ENCODE results near the gene LRRC59. TPM values are rescaled to one million over a fixed set of nuclear protein-coding genes. Genes with fewer than 3 reads are reported as not detected.

LRRC59 gene
- total and polyA plus RNA-seq, 2 of the 8 experiments (the other 6 are each of a cell fraction or from before 2014, with no cell fraction given), result 48.3 to 117 TPM

DNA sequence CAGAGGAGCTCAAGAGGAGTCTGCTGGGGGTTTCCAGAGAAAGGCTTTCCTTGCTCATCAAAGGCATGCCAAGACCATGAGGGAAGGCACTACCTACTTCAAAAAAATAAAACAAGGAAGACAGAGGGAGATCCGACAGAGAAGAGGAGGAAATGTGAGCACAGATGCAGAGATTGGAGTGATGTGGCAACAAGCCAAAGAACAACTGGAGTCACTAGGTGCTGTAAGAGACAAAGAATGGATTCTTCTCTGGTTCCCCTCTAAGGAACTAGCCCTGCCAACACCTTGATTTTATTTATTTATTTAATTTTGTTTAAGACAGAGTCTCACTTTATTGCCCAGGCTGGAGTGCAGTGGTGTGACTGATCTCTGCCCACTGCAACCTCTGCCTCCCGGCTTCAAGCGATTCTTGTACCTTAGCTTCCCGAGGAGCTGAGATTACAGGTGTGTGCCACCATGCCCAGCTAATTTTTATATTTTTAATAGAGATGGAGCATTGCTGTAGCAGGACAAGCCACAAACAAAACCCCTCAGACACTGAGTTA is 14.9 kb upstream of the LRRC59 start (continued):
- TF ChIP-seq, protein P1, sequence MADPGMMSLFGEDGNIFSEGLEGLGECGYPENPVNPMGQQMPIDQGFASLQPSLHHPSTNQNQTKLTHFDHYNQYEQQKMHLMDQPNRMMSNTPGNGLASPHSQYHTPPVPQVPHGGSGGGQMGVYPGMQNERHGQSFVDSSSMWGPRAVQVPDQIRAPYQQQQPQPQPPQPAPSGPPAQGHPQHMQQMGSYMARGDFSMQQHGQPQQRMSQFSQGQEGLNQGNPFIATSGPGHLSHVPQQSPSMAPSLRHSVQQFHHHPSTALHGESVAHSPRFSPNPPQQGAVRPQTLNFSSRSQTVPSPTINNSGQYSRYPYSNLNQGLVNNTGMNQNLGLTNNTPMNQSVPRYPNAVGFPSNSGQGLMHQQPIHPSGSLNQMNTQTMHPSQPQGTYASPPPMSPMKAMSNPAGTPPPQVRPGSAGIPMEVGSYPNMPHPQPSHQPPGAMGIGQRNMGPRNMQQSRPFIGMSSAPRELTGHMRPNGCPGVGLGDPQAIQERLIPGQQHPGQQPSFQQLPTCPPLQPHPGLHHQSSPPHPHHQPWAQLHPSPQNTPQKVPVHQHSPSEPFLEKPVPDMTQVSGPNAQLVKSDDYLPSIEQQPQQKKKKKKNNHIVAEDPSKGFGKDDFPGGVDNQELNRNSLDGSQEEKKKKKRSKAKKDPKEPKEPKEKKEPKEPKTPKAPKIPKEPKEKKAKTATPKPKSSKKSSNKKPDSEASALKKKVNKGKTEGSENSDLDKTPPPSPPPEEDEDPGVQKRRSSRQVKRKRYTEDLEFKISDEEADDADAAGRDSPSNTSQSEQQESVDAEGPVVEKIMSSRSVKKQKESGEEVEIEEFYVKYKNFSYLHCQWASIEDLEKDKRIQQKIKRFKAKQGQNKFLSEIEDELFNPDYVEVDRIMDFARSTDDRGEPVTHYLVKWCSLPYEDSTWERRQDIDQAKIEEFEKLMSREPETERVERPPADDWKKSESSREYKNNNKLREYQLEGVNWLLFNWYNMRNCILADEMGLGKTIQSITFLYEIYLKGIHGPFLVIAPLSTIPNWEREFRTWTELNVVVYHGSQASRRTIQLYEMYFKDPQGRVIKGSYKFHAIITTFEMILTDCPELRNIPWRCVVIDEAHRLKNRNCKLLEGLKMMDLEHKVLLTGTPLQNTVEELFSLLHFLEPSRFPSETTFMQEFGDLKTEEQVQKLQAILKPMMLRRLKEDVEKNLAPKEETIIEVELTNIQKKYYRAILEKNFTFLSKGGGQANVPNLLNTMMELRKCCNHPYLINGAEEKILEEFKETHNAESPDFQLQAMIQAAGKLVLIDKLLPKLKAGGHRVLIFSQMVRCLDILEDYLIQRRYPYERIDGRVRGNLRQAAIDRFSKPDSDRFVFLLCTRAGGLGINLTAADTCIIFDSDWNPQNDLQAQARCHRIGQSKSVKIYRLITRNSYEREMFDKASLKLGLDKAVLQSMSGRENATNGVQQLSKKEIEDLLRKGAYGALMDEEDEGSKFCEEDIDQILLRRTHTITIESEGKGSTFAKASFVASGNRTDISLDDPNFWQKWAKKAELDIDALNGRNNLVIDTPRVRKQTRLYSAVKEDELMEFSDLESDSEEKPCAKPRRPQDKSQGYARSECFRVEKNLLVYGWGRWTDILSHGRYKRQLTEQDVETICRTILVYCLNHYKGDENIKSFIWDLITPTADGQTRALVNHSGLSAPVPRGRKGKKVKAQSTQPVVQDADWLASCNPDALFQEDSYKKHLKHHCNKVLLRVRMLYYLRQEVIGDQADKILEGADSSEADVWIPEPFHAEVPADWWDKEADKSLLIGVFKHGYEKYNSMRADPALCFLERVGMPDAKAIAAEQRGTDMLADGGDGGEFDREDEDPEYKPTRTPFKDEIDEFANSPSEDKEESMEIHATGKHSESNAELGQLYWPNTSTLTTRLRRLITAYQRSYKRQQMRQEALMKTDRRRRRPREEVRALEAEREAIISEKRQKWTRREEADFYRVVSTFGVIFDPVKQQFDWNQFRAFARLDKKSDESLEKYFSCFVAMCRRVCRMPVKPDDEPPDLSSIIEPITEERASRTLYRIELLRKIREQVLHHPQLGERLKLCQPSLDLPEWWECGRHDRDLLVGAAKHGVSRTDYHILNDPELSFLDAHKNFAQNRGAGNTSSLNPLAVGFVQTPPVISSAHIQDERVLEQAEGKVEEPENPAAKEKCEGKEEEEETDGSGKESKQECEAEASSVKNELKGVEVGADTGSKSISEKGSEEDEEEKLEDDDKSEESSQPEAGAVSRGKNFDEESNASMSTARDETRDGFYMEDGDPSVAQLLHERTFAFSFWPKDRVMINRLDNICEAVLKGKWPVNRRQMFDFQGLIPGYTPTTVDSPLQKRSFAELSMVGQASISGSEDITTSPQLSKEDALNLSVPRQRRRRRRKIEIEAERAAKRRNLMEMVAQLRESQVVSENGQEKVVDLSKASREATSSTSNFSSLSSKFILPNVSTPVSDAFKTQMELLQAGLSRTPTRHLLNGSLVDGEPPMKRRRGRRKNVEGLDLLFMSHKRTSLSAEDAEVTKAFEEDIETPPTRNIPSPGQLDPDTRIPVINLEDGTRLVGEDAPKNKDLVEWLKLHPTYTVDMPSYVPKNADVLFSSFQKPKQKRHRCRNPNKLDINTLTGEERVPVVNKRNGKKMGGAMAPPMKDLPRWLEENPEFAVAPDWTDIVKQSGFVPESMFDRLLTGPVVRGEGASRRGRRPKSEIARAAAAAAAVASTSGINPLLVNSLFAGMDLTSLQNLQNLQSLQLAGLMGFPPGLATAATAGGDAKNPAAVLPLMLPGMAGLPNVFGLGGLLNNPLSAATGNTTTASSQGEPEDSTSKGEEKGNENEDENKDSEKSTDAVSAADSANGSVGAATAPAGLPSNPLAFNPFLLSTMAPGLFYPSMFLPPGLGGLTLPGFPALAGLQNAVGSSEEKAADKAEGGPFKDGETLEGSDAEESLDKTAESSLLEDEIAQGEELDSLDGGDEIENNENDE (IDR thresholded peaks at IDR 0.05; ENCODE audit: insufficient replicate concordance, low read length), result no peak
- TF ChIP-seq MAFK (IDR thresholded peaks at IDR 0.05; ENCODE audit: low read depth, low read length), result no peak
- TF ChIP-seq KDM1A (IDR thresholded peaks at IDR 0.05; ENCODE audit: borderline replicate concordance, low read length), result no peak
- TF ChIP-seq GABPA (IDR thresholded peaks at IDR 0.05; ENCODE audit: borderline replicate concordance, insufficient read depth, low read length), result no peak
- TF ChIP-seq, protein P2, sequence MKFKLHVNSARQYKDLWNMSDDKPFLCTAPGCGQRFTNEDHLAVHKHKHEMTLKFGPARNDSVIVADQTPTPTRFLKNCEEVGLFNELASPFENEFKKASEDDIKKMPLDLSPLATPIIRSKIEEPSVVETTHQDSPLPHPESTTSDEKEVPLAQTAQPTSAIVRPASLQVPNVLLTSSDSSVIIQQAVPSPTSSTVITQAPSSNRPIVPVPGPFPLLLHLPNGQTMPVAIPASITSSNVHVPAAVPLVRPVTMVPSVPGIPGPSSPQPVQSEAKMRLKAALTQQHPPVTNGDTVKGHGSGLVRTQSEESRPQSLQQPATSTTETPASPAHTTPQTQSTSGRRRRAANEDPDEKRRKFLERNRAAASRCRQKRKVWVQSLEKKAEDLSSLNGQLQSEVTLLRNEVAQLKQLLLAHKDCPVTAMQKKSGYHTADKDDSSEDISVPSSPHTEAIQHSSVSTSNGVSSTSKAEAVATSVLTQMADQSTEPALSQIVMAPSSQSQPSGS (IDR thresholded peaks at IDR 0.05; ENCODE audit: low read length), result no peak
- TF ChIP-seq ASH2L (IDR thresholded peaks at IDR 0.05; ENCODE audit: low read length), result no peak
- no peak for TF ChIP-seq TEAD4 (IDR thresholded peaks at IDR 0.05; ENCODE audit: low read depth, low read length)
- no peak for TF ChIP-seq BCL11A (IDR thresholded peaks at IDR 0.05; ENCODE audit: low read depth in 2 of 2, low read length in 2 of 2)
- no peak for TF ChIP-seq EGR1 (IDR thresholded peaks at IDR 0.05; ENCODE audit: borderline replicate concordance, low read depth, low read length)
- no peak for TF ChIP-seq JUND (IDR thresholded peaks at IDR 0.05; ENCODE audit: low read length)
